ENCODE results near the gene CYP4F2.
"Not testable (repeated sequence)": the region's sequence is repeated elsewhere in the genome, so short reads cannot be mapped to it uniquely, and the experiment has no call there.

Gene CYP4F2

GRCh38 chr19:15900032-15900431 lies 2.2 kb upstream of the CYP4F2 start:
- not testable (repeated sequence) for DNase-seq (ENCODE audit: low read depth, low spot score)

DNA sequence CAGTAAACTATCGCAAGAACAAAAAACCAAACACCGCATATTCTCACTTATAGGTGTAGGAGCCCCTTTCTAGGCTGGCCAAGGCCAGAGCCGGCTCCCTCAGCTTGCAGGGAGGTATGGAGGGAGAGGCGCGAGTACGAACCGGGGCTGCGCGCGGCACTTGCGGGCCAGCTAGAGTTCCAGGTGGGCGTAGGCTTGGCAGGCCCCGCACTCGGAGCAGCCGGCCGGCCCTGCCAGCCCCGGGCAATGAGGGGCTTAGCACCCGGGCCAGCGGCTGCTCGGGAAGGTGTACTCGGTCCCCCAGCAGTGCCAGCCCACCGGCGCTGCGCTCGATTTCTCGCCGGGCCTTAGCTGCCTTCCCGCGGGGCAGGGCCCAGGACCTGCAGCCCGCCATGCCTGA lies 1.7 kb upstream of the CYP4F2 start:
- DNase-seq (ENCODE audit: low read depth, low spot score), result not testable (repeated sequence)

GRCh38 chr19:15897026-15897737 lies 692 bp downstream of the CYP4F2 start:
- DNase-seq (ENCODE audit: low read depth, low spot score), result no peak

GRCh38 chr19:15895876-15896430 lies 1.9 kb downstream of the CYP4F2 start:
- DNase-seq (ENCODE audit: low read depth, low spot score), result no peak

DNA sequence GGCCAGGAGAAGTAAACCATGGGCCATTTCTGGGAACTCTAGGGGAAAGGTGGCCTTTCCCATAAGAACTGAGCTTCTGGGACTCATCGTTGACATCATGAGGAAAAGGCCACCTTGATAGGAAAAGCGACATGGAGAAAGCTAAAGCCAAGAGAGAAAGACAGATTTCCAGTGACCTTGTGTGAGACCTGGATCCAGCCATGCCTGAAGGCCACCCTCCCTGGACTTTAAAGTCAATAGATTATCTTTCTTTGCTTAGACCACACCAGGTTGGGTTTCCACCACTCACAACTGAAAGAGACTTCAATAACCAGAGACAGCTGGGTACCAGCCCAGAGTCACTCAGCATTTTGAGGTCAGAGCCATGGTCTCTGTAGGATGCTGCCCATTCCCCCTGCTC lies 3.5 kb downstream of the CYP4F2 start:
- no peak for DNase-seq (ENCODE audit: low read depth, low spot score)

DNA sequence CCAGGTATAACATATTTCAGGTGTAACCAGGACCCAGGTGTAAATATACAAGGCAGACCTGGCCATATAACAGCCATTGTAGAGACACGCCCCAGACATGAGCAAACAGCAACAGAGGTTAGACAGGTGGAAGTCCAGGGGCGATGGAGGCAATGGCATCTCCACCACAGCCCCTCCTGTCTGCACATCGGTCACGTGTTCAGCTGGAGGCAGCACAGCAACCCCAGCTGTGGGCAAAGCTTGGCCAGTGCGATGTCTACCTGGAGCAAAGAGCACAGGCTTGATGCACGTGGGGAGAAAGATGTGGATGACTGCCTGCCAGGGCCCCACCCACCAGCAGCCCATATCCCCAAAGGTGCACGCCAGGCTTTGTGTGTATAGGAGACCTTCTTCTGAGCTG lies 4.4 kb downstream of the CYP4F2 start:
- DNase-seq (ENCODE audit: low read depth, low spot score), result no peak

- no peak for DNase-seq (ENCODE audit: low read depth, low spot score)
Observed at GRCh38 chr19:15892012-15892411, 5.9 kb downstream of the CYP4F2 start.

DNA sequence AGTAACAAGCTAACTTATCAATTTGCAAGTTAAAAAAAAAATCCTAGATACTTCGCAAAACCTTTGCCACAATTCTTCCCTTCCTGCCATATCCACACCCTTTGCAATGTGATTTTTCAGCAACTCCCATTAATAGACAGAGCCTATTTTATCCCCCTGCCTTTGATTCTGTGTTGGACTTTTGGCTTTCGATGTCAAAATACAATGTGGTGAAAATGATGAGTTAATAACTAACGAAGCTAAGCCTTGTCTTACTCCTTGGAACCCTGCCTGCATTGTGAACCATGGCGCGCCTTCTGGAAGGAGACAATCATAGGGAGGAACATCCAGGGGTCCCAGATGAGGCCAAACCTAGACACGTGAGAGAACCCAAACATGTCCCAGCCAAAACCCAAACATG lies 6.4 kb downstream of the CYP4F2 start:
- no peak for DNase-seq (ENCODE audit: low read depth, low spot score)

GRCh38 chr19:15889339-15889738 lies 8.5 kb downstream of the CYP4F2 start:
- DNase-seq (ENCODE audit: low read depth, low spot score), result not testable (repeated sequence)

DNA sequence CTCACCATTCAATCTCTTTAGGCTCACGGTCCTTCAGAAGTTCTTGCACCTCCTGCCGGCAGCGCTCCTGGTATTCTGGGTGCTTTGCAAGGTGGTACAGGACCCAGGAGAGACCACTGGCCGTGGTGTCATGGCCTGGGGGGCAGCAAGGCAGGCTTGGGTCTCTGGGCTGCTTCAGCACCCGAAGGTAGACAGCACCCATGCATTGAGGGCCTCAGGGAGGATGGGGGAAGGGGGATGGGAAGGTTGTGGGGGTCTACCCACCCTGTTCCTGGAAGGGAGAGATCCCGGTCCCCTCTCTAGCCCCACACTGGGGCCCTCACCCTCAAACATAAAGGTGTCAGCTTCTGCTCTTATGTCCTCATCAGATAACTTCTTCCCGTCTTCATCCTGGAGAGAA lies 12.0 kb downstream of the CYP4F2 start:
- no peak for DNase-seq (ENCODE audit: low read depth, low spot score)

DNA sequence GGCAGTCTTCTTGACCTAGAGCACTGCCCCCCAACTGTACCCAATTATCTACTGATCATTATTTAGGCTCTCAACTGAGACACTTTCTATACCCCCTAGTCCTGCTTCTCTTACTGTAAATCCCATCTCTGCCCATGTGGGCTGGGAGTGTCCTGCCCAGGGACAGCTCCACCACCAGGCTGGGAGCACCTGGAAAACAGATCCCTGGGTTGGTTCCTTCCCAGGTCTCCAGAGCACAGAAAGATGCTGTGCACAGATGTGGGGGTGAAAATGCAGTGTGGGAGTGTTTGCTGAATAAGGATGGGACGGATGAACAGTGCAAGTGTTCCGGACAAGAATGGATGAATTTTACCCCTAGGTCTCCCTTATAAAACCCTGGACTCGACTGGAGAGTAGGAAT lies 12.7 kb downstream of the CYP4F2 start:
- no peak for DNase-seq (ENCODE audit: low read depth, low spot score)

GRCh38 chr19:15883329-15883728 lies 14.5 kb downstream of the CYP4F2 start:
- not testable (repeated sequence) for DNase-seq (ENCODE audit: low read depth, low spot score)

DNA sequence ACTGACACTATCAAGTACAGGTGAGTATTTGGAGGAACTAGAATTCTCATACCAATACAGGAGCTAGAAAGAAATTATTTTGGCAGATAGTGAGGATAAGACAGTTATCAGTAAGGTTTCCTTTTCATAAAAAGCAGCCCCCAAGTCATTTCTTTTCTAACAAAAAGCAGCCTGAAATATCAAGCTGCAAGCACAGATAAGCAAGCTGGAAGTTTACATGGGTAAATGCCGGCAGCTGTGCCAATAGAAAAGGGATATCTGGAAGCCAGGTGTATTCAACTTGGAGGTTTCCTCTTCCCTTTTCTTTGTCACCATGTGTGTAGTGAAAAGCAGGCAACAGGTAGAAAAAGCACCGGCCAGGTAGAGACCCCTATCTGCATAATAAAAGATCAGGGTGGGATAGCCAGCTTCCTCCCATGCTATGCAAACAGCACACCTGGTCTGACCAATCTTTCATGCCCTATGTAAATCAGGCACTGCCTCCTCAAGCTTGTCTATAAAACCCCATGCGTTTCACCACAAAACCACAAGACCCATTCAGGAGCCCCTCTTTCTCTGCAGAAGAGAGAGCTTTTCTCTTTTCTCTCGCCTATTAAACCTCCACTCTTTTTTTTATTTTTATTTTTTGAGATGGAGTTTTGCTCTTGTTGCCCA lies 22.9 kb downstream of the CYP4F2 start:
- DNase-seq (ENCODE audit: low read depth, low spot score), result no peak

GRCh38 chr19:15873771-15874170 lies 24.1 kb downstream of the CYP4F2 start:
- not testable (repeated sequence) for DNase-seq (ENCODE audit: low read depth, low spot score)

DNA sequence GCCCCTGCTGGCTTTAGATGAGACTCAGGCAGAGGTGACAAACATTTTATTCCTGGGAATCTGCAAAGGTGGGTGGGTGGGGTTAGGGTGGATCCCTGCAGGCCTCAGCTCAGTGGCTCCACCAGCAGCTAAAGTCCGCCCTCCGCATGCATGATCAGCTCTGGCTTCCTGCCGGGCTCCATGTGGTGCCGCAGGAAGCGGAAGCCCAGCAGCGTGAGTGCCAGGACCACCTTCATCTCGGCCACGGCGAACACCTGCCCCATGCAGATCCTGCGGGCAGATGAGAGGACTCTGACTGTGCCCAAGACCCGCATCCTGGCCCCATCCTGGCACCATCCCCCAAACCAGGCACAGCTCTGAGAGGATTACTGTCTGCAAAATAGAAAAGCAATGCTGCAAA lies 26.3 kb downstream of the CYP4F2 start:
- no peak for DNase-seq (ENCODE audit: low read depth, low spot score)

DNA sequence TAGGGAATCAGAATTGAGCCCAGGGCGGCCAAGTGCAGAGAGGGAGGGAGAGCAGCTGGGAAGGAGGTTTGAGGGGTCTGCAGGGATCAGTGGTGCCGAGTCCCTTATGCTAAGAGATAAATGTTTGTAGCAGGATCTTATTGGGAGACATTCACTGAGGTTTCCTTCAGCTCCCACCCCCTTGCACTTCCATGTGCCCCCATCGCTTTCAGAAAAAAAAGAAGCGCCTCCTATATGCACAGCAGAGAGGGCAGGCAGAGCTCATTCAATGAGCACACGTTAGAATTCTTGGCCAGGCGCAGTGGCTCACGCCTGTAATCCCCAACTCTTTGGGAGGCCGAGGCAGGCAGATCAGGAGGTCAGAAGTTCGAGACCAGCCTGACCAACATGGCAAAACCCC lies 28.0 kb downstream of the CYP4F2 start:
- DNase-seq (ENCODE audit: low read depth, low spot score), result no peak

GRCh38 chr19:15869109-15869555 lies 28.7 kb downstream of the CYP4F2 start:
- DNase-seq (ENCODE audit: low read depth, low spot score), result no peak

DNA sequence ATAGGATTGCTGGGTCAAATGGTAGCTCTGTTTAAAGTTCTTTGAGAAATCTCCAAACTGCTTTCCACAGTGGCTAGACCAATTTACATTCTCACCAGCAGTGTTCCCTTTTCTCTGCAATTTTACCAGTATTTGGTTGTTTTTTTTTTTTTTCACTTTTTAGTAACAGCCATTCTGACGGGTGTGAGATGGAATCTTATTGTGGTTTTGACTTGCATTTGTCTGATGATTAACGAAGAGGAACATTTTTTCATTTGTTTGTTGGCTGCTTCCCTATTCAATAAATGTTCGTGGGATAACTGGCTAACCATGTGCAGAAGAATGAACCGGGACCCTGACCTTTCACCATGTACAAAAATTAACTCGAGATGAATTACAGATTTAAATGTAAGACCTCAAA lies 31.2 kb downstream of the CYP4F2 start:
- no peak for DNase-seq (ENCODE audit: low read depth, low spot score)

- DNase-seq (ENCODE audit: low read depth, low spot score), result no peak
Observed at GRCh38 chr19:15864824-15865223, 33.0 kb downstream of the CYP4F2 start.

- DNase-seq (ENCODE audit: low read depth, low spot score), result no peak
Observed at GRCh38 chr19:15863272-15863671, 34.6 kb downstream of the CYP4F2 start.

DNA sequence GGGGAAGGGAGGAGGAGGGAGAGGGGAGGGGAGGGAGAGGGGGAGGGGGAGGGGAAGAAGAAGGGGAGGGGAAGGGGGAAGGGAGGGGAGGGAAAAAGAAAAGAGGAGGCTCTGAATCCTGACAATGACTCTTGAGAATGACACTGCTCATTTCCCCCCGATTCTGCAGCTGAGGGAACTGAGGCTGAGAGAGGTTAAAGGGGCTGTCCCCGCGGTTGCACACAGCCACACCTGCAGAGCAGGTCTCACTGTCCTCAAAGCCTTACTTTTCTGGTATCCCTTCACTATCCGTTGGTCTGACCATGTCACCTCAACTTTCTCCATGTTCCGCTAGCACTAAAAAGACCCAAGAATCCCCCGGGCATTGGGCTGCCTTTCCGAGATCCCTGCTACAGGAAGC lies 35.4 kb downstream of the CYP4F2 start:
- no peak for DNase-seq (ENCODE audit: low read depth, low spot score)

DNA sequence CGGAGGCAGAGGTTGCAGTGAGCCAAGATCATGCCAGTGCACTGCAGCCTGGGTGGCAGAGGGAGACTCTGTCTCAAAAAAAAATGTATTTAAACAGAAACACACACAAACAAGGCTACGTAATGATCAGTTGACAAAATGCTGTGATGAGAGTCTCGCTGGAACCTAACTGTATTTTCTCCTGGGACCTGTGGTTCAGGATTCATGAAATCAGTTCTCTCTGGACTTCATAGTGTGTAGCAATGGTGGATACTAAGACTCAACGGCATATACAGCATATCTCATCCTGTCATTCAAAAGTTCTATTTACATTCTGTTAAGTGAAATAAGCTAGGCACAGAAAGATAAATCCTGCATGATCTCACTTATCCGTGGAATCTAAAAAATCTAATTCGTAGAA lies 37.4 kb downstream of the CYP4F2 start:
- DNase-seq (ENCODE audit: low read depth, low spot score), result no peak

DNA sequence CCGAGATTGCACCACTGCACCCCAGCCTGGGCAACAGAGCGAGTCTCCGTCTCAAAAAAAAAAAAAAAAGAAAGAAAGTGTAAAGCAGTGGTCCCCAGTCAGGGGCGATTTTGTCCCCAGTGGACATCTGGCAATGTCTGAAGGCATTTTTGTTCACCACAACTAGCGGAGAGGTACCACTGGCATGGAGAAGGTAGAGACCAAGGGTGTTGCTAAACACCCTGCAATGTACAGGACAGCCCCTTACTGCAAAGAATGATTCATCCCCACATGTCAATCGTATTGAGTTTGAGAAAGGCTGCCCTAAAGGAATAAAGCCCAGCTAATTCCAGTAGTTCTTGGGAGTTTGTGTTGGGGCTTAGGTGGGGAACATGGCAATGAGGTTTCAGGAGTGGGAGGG lies 38.7 kb downstream of the CYP4F2 start:
- DNase-seq (ENCODE audit: low read depth, low spot score), result no peak

Measured in activated CD4-positive, CD25-positive, alpha-beta regulatory T cell treated with anti-CD3 and anti-CD28 coated beads, Interleukin-2, amount 50 U/mL, for 16 hours (primary cell).